Measurements from ENCODE around the gene ZNF683. TPM values are rescaled to one million over a fixed set of nuclear protein-coding genes. Genes with fewer than 3 reads are reported as not detected.
A peak's percentile ranks its signal among the peaks of the same experiment; 100 is the strongest.

ZNF683 gene
- total and polyA plus RNA-seq, 9 of the 15 experiments (the other 6 are each of a cell fraction or from before 2014, with no cell fraction given) = not detected

- no peak for TF ChIP-seq ZNF830 (CRISPR knock-in tag; IDR thresholded peaks at IDR 0.05)
- peak; percentile 96 for TF ChIP-seq SMC3 (conservative IDR thresholded peaks at IDR 0.05; ENCODE audit: insufficient read depth, low read depth, low read length)
- peak; percentile 68 to 90; a peak in 3 of 4 replicates for TF ChIP-seq RCOR1 (IDR thresholded peaks at IDR 0.05; ENCODE audit: borderline replicate concordance in 1 of 2, low read depth in 2 of 2, low read length in 2 of 2)
- no peak for TF ChIP-seq ZNF655 (CRISPR knock-in tag; IDR thresholded peaks at IDR 0.05)
- no peak for TF ChIP-seq ATF1 (CRISPR knock-in tag; IDR thresholded peaks at IDR 0.05)
- TF ChIP-seq ATF1 (tag; IDR thresholded peaks at IDR 0.05) = 0 out of 2 replicates have a peak, but pooled peaks have one; percentile 37
- TF ChIP-seq ZNF395 (CRISPR knock-in tag; IDR thresholded peaks at IDR 0.05) = no peak
- TF ChIP-seq ZNF175 (CRISPR knock-in tag; IDR thresholded peaks at IDR 0.05; ENCODE audit: low read depth) = no peak
- no peak for TF ChIP-seq TAF7 (tag; IDR thresholded peaks at IDR 0.05)
- no peak for TF ChIP-seq KLF10 (CRISPR knock-in tag; IDR thresholded peaks at IDR 0.05)
- TF ChIP-seq ZNF408 (CRISPR knock-in tag; IDR thresholded peaks at IDR 0.05; ENCODE audit: low read depth) = no peak
- 0 out of 2 replicates have a peak, but pooled peaks have one; percentile 17 for TF ChIP-seq MTA3 (IDR thresholded peaks at IDR 0.05; ENCODE audit: borderline replicate concordance)
- TF ChIP-seq ZNF277 (CRISPR knock-in tag; IDR thresholded peaks at IDR 0.05; ENCODE audit: borderline replicate concordance) = no peak
- TF ChIP-seq PML (IDR thresholded peaks at IDR 0.05; ENCODE audit: low read length) = 0 out of 2 replicates have a peak, but pooled peaks have one; percentile 24
- no peak for TF ChIP-seq TAL1 (IDR thresholded peaks at IDR 0.05)
- no peak for TF ChIP-seq HBP1 (CRISPR knock-in tag; IDR thresholded peaks at IDR 0.05)
- peak in 2 of 3 experiments; percentile 31 to 48 for TF ChIP-seq YY1 (IDR thresholded peaks at IDR 0.05; ENCODE audit: borderline replicate concordance in 1 of 3, control insufficient read depth in 1 of 3, extremely low read depth in 1 of 3, insufficient read depth in 3 of 3, insufficient read length in 1 of 3, insufficient replicate concordance in 2 of 3, low read depth in 1 of 3, low read length in 2 of 3)
- peak; percentile 60; the same call in 1 of the 2 replicates for TF ChIP-seq STAG1 (CRISPR knock-in tag; IDR thresholded peaks at IDR 0.05; ENCODE audit: borderline replicate concordance)
- no peak for TF ChIP-seq XRCC3 (IDR thresholded peaks at IDR 0.05)
- TF ChIP-seq ZBTB2 (IDR thresholded peaks at IDR 0.05) = no peak
These were observed 8.8 kb downstream of the ZNF683 start (continued) for GRCh38 chr1:26363549-26364448.
